ENCODE data around the gene ATP11A. TPM values are rescaled to one million over a fixed set of nuclear protein-coding genes. Genes with fewer than 3 reads are reported as not detected.

The ATP11A gene
- total RNA-seq, 1 experiment from 2014 or later, result 9.4 TPM

DNA sequence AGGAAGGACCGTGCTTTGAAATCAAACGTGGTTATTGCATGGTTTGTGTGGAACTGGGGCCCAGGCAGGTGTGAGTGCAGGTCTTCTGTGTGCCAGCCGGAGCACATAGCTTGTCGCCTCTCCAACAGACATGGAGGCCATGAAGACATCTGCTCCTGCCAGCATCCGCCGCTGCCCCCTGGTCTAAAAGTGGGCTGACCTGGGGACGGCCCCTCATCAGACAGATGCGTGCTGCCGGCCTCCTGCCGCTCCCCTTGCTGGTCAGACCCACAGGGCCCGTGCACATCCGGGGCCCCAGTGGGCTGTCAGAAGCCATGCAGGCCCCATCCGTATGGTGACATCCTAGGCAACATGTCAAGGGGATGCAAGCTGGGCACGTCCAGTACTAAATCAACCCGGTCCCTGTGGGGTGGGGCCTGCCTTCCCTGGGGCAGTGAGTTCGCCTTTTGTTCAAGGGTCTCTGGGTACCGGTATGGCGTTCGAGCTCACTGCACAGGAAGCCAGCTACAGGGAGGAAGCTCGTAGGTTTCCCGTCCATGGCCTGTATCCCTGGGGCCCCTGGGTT, 191.2 kb downstream of the ATP11A start:
- no peaks in the 10 kb centered on the region for H3K36me3 ChIP-seq (ENCODE audit: insufficient read depth, low read length, poor library complexity, severe bottlenecking)
- intact Hi-C loops (cut with micrococcal nuclease; ENCODE audit: unreplicated experiment), result no loop called here
- CTCF ChIA-PET, result no interaction called here
- DNase-seq (ENCODE audit: low spot score), result no peak
- H3K9me3 ChIP-seq (ENCODE audit: low read depth, low read length, poor library complexity, severe bottlenecking), result no peaks in the 10 kb centered on the region
- TF ChIP-seq, protein P1, sequence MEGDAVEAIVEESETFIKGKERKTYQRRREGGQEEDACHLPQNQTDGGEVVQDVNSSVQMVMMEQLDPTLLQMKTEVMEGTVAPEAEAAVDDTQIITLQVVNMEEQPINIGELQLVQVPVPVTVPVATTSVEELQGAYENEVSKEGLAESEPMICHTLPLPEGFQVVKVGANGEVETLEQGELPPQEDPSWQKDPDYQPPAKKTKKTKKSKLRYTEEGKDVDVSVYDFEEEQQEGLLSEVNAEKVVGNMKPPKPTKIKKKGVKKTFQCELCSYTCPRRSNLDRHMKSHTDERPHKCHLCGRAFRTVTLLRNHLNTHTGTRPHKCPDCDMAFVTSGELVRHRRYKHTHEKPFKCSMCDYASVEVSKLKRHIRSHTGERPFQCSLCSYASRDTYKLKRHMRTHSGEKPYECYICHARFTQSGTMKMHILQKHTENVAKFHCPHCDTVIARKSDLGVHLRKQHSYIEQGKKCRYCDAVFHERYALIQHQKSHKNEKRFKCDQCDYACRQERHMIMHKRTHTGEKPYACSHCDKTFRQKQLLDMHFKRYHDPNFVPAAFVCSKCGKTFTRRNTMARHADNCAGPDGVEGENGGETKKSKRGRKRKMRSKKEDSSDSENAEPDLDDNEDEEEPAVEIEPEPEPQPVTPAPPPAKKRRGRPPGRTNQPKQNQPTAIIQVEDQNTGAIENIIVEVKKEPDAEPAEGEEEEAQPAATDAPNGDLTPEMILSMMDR (conservative IDR thresholded peaks at IDR 0.05; ENCODE audit: low read depth, low read length), result no peak
- no peak for TF ChIP-seq EZH2 (IDR thresholded peaks at IDR 0.05; ENCODE audit: borderline replicate concordance, low read depth, low read length, poor library complexity, severe bottlenecking)
- H3K27me3 ChIP-seq (replicated peaks; ENCODE audit: insufficient read depth, low read depth, low read length, poor library complexity), result no peaks in the 10 kb centered on the region
- no peak overlapping the region for H3K4me3 ChIP-seq (ENCODE audit: low read depth, low read length, poor library complexity, severe bottlenecking)
- BruUV-seq (replicated peaks), result no TSS peak
- no peaks in the 10 kb centered on the region for H3K4me1 ChIP-seq (ENCODE audit: insufficient read depth, low read length, poor library complexity, severe bottlenecking)
- POLR2A ChIA-PET (ENCODE audit: low non-redundant PET), result no interaction called here
- no peak overlapping the region for H3K27ac ChIP-seq (ENCODE audit: low read depth, low read length, poor library complexity, severe bottlenecking)

DNA sequence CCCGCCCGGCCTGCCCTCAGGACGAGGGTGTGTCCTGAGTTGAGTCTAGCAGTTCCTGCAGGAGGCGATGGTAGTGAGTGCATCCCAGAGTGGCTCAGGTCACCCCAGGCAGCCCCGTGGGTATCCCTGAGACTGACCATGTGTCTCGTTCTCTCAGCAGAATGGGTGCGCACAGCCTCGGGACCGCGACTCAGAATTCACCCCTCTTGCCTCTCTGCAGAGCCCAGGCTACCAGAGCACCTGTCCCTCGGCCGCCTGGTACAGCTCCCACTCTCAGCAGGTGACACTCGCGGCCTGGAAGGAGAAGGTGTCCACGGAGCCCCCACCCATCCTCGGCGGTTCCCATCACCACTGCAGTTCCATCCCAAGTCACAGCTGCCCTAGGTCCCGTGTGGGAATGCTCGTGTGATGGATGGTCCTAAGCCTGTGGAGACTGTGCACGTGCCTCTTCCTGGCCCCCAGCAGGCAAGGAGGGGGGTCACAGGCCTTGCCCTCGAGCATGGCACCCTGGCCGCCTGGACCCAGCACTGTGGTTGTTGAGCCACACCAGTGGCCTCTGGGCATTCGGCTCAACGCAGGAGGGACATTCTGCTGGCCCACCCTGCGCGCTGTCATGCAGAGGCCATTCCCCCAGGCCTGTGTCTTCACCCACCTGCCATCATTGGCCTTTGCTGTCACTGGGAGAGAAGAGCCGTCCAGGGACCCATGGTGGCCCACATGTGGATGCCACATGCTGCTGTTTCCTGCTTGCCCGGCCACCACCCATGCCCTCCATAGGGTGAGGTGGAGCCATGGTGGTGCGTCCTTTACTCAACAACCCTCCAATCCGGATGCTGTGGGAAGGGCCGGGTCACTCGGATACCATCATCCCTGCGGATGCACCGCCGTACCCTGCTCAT, 192.1 kb downstream of the ATP11A start:
- Histone ChIP-seq H3K27me3 (replicated peaks; ENCODE audit: insufficient read depth, low read depth, low read length, poor library complexity) (no peaks in the 10 kb centered on the region), H3K9me3 (ENCODE audit: low read depth, low read length, poor library complexity, severe bottlenecking) (no peaks in the 10 kb centered on the region), H3K27ac (ENCODE audit: low read depth, low read length, poor library complexity, severe bottlenecking) (no peak overlapping the region), H3K4me1 (ENCODE audit: insufficient read depth, low read length, poor library complexity, severe bottlenecking) (no peaks in the 10 kb centered on the region), H3K36me3 (ENCODE audit: insufficient read depth, low read length, poor library complexity, severe bottlenecking) (no peaks in the 10 kb centered on the region), H3K4me3 (ENCODE audit: low read depth, low read length, poor library complexity, severe bottlenecking) (no peak overlapping the region)
- CTCF ChIA-PET, result no interaction called here
- DNase-seq (ENCODE audit: low spot score), result no peak
- TF ChIP-seq, protein P1 (conservative IDR thresholded peaks at IDR 0.05; ENCODE audit: low read depth, low read length), result no peak
- no peak for TF ChIP-seq EZH2 (IDR thresholded peaks at IDR 0.05; ENCODE audit: borderline replicate concordance, low read depth, low read length, poor library complexity, severe bottlenecking)
- POLR2A ChIA-PET (ENCODE audit: low non-redundant PET), result no interaction called here
- no TSS peak for BruUV-seq (replicated peaks)
- intact Hi-C loops (cut with micrococcal nuclease; ENCODE audit: unreplicated experiment), result no loop called here

DNA sequence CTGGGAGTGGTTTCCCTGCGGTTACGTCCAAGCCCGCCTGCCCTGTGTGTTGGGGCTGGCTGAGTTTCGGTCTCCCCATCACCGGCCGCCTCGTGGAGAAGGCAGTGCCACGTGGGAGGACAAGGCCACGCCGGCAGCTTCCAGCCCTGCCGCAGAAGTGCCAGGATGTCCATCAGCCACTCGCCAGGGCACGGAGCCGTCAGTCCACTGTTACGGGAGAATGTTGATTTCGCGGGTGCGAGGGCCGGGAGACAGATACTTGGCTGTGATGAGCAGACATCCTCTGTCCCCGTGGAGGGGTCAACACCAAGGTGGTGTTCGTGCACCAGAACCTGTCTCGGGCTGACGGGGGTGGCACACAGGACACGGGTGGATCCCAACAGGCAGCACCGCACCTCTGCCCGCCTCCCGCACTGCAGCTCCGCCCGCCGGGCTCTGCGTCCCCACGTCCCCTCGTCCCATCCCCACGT, 192.8 kb downstream of the ATP11A start:
- no TSS peak for BruUV-seq (replicated peaks)
- no peak overlapping the region for H3K27ac ChIP-seq (ENCODE audit: low read depth, low read length, poor library complexity, severe bottlenecking)
- no peak overlapping the region for H3K4me3 ChIP-seq (ENCODE audit: low read depth, low read length, poor library complexity, severe bottlenecking)
- H3K4me1 ChIP-seq (ENCODE audit: insufficient read depth, low read length, poor library complexity, severe bottlenecking), result no peaks in the 10 kb centered on the region
- H3K9me3 ChIP-seq (ENCODE audit: low read depth, low read length, poor library complexity, severe bottlenecking), result no peaks in the 10 kb centered on the region
- intact Hi-C loops (cut with micrococcal nuclease; ENCODE audit: unreplicated experiment), result no loop called here
- no peak for DNase-seq (ENCODE audit: low spot score)
- H3K27me3 ChIP-seq (replicated peaks; ENCODE audit: insufficient read depth, low read depth, low read length, poor library complexity), result no peaks in the 10 kb centered on the region
- CTCF ChIA-PET, result no interaction called here
- TF ChIP-seq EZH2 (IDR thresholded peaks at IDR 0.05; ENCODE audit: borderline replicate concordance, low read depth, low read length, poor library complexity, severe bottlenecking), result no peak
- TF ChIP-seq, protein P1 (conservative IDR thresholded peaks at IDR 0.05; ENCODE audit: low read depth, low read length), result no peak
- H3K36me3 ChIP-seq (ENCODE audit: insufficient read depth, low read length, poor library complexity, severe bottlenecking), result no peaks in the 10 kb centered on the region
- POLR2A ChIA-PET (ENCODE audit: low non-redundant PET), result no interaction called here
